NCI-H1436 (cell line): Measurements from ENCODE around the gene STX2.
"Not testable (repeated sequence)": the region's sequence is repeated elsewhere in the genome, so short reads cannot be mapped to it uniquely, and the experiment has no call there.

Experiments used
- DNase-seq: peaks from one replicate; lab custom pipeline; 2025; lab: John Stamatoyannopoulos, UW

Gene STX2

DNA sequence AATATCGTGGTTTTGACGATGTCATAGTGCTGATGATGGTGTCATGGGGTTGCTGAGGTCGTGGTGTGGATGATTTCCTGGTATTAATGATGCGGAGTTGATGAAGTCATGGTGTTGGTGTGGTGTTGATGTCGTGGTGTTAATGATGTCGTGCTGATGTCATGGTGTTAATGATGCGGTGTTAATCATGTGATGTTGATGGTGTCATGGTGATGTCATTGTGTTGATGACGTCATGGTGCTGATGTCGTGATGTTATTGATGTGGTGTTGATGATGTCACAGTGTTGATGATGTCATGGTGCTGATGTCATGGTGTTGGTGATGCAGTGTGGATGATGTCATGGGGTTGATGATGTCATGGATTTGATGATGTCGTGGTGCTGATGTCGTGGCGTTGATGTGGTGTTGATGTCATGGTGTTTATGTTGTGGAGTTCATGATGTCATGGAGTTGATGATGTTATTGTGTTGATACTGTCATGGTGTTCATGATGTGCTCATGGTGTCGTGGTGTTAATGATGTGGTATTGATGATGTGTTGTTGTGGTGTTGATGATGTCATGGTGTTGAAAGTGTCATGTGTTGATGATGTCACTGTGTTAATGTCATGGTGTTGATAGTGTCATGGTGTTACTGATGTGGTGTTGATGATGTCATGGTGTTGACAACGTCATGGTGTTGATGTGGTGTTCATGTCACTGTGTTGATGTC lies 74.4 kb downstream of the STX2 start:
- DNase-seq: no peak

DNA sequence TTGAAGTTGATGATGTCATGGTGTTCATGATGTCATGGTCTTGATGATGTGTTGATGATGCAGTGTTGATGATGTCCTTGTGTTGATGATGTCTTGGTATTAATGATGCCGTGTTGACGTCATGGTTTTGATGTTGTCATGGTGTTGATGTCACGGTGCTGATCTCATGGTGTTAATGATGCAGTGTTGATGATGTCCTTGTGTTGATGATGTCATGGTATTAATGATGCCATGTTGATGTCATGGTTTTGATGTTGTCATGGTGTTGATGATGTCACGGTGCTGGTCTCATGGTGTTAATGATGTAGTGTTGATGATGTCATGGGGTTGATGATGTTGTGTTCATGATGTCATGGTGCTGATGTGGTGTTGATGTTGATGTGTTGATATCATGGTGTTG lies 75.0 kb downstream of the STX2 start:
- DNase-seq: no peak

DNA sequence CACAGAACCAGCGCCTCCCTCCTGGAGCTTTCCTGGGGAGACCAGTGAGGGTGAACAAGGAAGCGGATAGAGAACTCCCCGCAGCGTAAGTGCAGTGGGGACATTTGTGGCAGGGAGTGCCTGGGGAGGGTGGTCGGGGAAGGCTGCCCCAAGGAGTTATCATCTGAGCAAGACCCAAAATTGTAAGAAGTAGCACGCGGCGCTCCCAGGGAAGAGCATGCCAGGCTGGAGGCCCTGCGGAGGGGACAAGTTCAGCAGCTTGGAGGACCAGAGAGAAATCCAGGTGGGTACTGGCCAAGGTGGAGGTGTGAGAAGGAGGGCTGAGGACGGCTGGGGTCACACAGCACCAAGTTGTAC lies 76.8 kb downstream of the STX2 start:
- no peak for DNase-seq

DNA sequence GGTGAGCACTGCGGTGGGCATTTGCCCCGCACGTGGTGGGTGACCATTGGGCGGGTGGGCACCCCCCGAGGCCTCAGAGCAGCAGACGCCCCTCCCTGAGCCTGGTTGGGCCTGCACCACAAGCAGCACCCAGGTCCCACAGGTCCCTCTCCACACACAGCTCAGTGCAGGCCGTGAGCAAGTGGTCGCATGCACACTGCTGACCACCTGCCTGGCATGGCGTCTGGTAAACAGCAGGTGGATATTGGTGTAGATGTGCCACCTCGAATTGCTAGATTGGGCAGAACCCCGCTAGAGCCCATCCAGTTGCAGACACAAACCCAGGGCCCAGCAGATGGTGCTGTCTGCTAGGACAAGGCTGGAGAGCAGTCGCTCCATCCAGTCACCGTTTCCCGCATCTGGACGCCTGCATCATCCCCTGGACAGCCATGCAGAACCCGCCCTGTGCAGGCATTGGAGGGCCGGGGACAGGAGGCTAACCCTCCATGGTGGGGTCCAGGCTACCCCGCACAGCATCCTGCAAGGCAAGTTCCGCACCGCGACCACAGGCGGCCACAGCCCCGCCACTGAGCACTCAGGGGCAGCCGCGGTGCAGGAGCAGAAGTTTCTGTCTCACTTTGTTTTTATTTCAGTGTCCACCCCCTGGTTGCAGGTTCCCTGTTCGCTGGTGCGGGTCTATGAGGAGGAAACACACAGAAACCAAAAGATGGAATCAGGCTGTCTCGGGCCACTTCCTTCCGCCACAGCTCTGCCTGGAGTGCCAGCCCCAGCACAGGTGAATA lies 77.3 kb downstream of the STX2 start:
- peak; percentile 39 for DNase-seq

DNA sequence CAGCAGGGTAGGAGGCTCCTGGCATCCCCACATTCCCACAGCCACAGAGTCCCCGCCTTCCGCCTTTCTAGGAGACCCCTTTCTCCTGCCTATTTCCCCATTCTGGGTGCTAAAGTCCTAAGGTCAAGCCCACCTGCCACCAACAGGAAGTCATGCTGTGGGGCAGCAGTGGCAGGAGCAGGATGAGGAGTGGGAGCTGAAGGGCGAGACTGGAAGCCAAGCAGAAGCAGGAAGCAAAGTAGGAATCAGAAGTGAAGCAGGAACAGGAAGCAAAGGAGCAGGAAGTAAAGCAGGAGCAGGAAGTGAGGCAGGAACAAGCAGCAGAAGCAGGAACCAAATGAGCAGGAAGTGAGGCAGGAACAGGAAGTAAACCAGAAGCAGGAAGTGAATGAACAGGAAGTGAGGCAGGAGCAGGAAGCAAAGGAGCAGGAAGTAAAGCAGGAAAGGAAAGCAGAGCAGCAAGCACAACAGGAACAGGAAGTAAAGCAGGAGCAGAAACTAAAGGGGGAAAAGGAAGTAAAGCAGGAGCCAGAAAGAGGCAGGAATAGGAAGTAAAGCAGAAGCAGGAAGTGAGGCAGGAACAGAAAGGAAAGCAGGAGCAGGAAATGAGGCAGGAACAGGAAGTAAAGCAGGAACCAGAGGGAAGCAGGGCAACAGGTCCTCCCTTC lies 84.7 kb downstream of the STX2 start:
- DNase-seq: no peak

DNA sequence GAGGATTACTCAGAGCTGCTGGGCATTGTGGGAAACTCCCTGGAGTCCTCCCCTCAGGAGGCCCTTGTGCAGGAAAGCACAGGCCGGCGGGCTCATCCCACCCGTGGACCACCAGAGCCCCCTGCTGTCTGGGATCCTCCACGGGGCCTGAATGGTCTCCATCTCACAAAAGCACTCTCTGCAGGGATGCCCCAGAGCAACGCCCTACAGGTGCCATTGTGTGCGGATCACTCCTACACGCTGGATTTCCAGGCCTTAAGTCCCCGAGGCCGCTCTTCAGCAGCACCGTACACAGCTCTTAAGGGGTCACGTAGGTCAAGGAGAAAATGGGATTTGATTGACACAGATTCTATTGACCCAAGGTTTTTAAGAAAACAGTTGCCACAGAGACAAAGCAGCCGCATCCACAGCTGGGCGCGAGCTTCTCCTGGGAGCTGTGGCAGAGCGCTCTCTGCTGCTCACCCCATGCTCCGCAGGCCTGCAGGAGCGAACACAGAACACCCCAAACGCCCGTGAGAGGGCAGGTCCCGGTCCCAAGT lies 86.3 kb downstream of the STX2 start:
- DNase-seq: peak; percentile 42

DNA sequence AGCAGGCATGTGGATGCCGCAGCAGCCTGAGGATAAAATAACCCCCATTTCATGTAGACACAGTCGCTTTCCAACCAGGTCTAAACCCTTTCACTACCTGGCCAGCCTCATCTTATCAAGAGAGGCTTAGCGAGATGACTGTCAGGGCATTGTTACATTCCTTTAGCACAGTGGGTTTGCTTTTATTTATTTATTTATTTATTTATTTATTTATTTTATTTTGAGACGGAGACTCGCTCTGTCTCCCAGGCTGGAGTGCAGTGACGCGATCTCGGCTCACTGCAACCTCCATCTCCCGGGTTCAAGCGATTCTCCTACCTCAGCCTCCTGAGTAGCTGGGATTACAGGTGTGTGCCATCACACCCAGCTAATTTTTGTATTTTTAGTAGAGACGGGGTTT lies 87.0 kb downstream of the STX2 start:
- not testable (repeated sequence) for DNase-seq

DNA sequence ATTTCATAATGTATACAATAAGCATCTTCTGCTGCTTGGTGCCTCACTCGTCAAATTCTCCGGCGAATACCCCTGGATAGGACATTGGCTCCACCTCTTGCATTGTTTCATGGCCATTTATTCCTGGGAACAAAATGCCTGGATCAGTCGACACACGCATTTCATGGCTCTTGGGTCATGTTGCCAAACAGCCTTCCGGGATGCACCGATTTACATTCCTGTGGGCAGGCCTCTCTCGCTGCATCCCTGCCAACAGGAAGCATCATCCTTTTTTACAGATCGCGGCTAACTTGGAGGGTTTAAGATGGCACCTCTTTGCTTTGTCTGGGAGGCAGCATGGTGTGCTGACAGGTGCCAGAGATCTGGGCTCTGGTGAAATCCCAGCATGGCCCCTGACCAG lies 90.3 kb downstream of the STX2 start:
- no peak for DNase-seq

DNA sequence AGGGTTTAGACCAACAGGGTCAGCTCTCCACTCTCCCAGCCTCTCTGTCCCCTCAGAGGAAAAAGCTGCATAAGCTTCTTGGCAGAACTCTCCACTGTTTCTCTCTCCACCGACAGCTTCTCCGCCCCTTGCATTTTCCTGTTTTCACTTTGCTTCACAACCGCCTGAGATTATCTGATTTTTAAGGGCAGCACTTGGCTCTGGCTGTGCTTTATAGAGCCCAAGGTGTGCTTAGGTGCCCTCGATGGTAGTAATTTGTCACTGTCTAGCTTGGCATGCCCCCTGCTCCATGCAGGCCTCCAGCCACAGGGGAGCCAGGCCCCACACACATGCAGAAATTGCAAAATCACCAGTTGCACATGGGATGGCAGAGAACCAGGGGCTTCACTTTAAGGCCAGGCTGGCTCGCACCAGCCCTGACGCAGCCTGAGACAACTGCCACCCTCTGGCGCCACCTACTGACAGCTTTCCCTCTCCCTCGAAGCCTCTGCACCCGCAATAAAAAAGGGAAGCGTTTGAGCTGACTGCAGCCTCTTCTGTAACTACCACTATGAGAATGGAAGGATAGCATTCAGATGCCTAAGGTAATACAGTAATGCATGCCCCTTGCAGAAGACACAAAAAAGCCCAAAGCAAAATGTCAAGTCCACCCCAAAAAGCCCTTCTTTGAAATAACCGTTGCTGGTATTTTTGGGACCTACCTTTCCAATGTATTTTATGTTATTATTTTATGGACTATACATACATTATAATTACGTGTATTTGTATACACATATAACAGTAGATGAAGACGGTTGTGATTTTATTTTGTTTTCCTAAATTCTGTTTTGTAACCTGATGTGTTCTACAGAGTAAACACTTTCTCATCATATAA lies 90.9 kb downstream of the STX2 start:
- peak; percentile 75 for DNase-seq

DNA sequence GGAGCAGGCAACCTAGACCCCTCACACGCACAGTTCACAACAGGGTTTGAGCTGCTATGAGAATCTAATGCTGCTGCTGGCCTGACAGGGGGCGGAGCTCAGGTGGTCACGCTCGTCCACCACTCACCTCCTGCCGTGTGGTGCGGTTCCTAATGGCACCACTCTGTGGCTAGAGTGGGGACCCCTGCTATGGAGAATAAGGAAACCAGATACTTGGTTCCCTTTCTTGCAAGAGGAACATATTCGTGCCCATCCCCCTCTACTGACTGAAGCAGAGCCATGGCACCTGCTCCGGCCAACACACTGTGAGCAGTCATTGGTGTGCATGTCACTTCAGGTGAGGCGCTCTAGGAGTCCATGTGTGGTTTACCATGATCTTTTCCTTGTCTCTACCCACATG lies 92.5 kb downstream of the STX2 start:
- DNase-seq: no peak

DNA sequence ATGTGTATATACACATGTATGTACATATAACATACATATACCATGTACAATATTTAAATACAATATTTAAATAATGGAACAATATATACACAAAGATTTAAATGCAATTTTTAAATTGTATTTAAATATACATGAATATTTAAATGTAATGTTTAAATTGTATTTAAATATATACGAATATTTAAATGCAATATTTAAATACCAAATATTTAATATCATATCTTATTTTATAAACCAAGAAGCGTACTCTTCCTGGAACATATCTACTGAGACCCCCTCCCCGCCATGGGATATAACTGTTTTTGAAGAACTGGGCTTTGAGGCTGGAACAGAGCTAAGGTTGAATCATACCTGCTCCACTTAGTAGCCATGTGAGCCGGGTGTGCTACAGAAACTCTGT lies 93.1 kb downstream of the STX2 start:
- no peak for DNase-seq

DNA sequence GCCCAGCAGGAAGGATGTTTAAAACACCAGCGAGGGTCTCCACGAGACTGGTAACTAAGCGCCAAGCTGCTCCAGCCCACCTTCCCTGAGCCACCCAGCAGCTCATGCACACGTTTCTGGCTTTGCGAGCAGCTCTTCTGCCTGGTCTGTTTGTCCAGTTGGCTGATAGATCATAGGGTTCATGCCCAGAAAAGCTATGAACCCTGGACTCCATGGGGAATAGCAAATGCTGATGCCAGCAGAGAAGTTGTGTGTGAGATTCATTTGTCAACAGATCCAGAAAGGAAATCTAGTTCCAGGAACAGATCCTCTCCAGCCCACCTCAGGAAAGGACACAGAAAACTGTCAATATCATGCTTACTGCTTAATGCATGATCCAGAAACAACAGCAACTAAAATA lies 94.8 kb downstream of the STX2 start:
- DNase-seq: no peak

DNA sequence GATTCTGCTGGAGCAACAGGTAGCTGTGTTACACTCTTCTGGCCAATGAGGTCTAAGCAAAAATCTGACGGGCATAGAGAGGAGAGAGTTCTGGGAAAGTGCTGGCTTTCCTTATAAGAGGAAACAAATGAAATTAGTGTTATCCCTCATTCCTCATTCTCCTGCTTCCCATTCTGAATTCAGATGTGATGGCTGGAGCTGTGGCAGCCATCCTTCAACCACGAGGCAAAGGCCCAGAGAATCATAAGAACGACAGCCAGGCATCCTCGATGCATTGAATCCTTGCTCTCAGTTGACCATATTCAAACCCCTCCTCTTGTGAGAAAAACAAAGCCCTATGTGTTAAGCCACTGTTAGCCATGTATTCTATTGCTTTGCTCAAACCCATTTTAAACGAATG lies 95.4 kb downstream of the STX2 start:
- no peak for DNase-seq

DNA sequence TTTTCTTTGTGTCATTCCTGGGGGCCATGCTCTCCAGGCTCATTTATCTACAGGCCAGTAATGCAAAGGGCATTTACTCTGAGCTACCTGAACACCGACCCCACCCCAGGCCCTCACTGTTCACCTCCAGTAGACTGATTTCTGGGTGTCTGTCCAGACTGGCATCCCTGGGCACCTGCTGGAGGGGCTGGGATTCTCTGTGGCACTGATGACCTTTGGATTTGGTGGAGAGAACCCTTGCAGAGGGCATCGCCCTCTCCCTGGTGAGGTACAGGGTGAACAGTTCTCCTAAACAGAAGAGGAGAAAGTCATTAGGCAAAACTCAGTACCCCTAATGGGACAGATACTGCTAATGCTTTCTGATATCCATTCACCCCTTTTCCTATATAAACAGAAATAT lies 95.9 kb downstream of the STX2 start:
- no peak for DNase-seq

DNA sequence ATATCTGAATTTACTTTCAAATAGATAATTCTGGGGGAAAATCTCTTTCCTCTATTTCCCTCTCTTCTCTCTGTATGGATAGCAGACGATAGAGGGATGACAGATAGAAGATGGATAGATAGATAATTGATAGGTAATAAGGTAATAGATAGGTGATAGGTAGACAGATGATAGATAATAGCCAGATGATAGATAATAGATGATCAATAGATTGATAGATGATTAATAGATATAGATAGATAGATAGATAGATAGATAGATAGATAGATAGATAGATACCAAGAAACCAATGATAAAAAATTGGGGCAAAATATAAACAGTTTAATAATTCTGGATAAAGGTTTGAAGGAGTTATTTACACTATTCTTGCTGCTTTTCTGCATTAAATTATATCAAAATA lies 96.3 kb downstream of the STX2 start:
- DNase-seq: no peak

DNA sequence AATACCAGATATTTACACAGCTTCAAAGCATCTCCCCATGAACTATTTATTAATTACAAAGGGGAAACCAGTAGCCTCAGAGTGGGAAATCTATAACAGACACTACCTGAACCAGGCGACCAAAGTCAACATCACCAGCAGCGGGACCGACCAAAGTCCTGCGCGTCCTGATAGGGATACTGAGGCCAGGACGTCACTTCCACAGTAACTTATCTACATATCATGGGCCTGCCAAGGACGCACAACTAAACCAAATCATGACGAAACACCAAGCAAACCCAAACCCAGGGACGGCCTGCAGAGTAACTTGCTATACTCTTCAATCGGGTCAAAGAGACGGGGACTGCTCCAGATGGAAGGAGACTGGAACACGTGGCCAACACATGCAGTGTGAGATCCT lies 96.9 kb downstream of the STX2 start:
- no peak for DNase-seq
